Trophoblast cell (in vitro differentiated cells and primary cell): Measurements from ENCODE around the gene MX2.

Experiments used
- DNase-seq, 2 donors: peaks; one replicate each; pipeline ENCODE4 v3.0.0-alpha.2; 2016
- H2AFZ ChIP-seq: 2 replicates; pipeline ENCODE4 v1.6.1; 2013; ENCODE audit warnings: low read length, moderate library complexity, mild to moderate bottlenecking; ENCODE audit not compliant: insufficient read depth, poor library complexity
- H2AK5ac ChIP-seq: 2 replicates; pipeline ENCODE4 v1.6.1; 2013; ENCODE audit warnings: mild to moderate bottlenecking, low read length
- H2BK120ac ChIP-seq: 2 replicates; pipeline ENCODE4 v1.6.1; 2013; ENCODE audit warnings: low read length, mild to moderate bottlenecking, moderate library complexity; ENCODE audit not compliant: insufficient read depth, poor library complexity
- H2BK12ac ChIP-seq: 2 replicates; pipeline ENCODE4 v1.6.1; 2013; ENCODE audit warnings: mild to moderate bottlenecking, low read length, moderate library complexity
- H2BK5ac ChIP-seq: 2 replicates; pipeline ENCODE4 v1.6.1; 2013; ENCODE audit warnings: low read length, low read depth, moderate library complexity, mild to moderate bottlenecking; ENCODE audit not compliant: poor library complexity
- H3K14ac ChIP-seq: 2 replicates; pipeline ENCODE4 v1.6.1; 2013; ENCODE audit warnings: mild to moderate bottlenecking, low read length
- H3K18ac ChIP-seq: 2 replicates; pipeline ENCODE4 v1.6.1; 2013; ENCODE audit warnings: mild to moderate bottlenecking, low read length
- H3K23ac ChIP-seq: 2 replicates; pipeline ENCODE4 v1.6.1; 2013; ENCODE audit warnings: low read length
- H3K27ac ChIP-seq: 2 replicates; pipeline ENCODE4 v1.5.1; 2013; ENCODE audit warnings: low read depth, mild to moderate bottlenecking, inconsistent platforms, low read length, moderate library complexity
- H3K27me3 ChIP-seq: 2 replicates; pipeline ENCODE4 v1.6.1; 2013; ENCODE audit warnings: inconsistent platforms, mild to moderate bottlenecking, low read length, moderate library complexity; ENCODE audit not compliant: insufficient read depth
- H3K36me3 ChIP-seq, 2 experiments: 1 replicate in 1 of 2; 2 replicates in 1 of 2; pipeline ENCODE4 v1.6.1; 2013; ENCODE audit warnings: low read length in 2 of 2, mild to moderate bottlenecking in 2 of 2, moderate library complexity in 1 of 2; ENCODE audit not compliant: insufficient read depth in 2 of 2, control insufficient read depth in 1 of 2
- H3K4ac ChIP-seq: 2 replicates; pipeline ENCODE4 v1.6.1; 2013; ENCODE audit warnings: low read depth, mild to moderate bottlenecking, low read length, moderate library complexity
- H3K4me1 ChIP-seq, 2 experiments: 1 replicate in 1 of 2; 2 replicates in 1 of 2; pipeline ENCODE4 v1.6.1; 2013; ENCODE audit warnings: low read length in 2 of 2, mild to moderate bottlenecking in 2 of 2, moderate library complexity in 1 of 2; ENCODE audit not compliant: insufficient read depth in 2 of 2, control insufficient read depth in 1 of 2
- H3K4me2 ChIP-seq: 2 replicates; pipeline ENCODE4 v1.6.1; 2013; ENCODE audit warnings: inconsistent platforms, mild to moderate bottlenecking, low read length, moderate library complexity
- H3K4me3 ChIP-seq: 2 replicates; pipeline ENCODE4 v1.5.1; 2013; ENCODE audit warnings: mild to moderate bottlenecking, low read depth, low read length, inconsistent platforms
- H3K79me1 ChIP-seq: one replicate; pipeline ENCODE4 v1.6.1; 2013; ENCODE audit warnings: low read length
- H3K79me2 ChIP-seq: 2 replicates; pipeline ENCODE4 v1.6.1; 2013; ENCODE audit warnings: low read length, mild to moderate bottlenecking; ENCODE audit not compliant: control insufficient read depth, insufficient read depth, poor library complexity
- H3K9ac ChIP-seq: 2 replicates; pipeline ENCODE4 v1.6.1; 2013; ENCODE audit warnings: mild to moderate bottlenecking, low read length
- H3K9me3 ChIP-seq: 2 replicates; pipeline ENCODE4 v1.6.1; 2013; ENCODE audit warnings: low read depth, mild to moderate bottlenecking, control low read depth, inconsistent platforms, low read length; ENCODE audit not compliant: insufficient read depth
- H4K12ac ChIP-seq: 2 replicates; pipeline ENCODE4 v1.6.1; 2013; ENCODE audit warnings: low read depth, mild to moderate bottlenecking, low read length, moderate library complexity
- H4K8ac ChIP-seq: 2 replicates; pipeline ENCODE4 v1.6.1; 2013; ENCODE audit warnings: low read depth, mild to moderate bottlenecking, low read length, moderate library complexity
- H4K91ac ChIP-seq: one replicate; pipeline ENCODE4 v1.6.1; 2013; ENCODE audit warnings: low read depth, mild to moderate bottlenecking, low read length, moderate library complexity
- WGBS: extraction: QIAGEN DNeasy Blood & Tissue Kit; methylation state at CpG from one replicate; pipeline ENCODE4 v1.1.7; 2013; ENCODE audit warnings: missing lambda C conversion rate; ENCODE audit not compliant: insufficient read length, insufficient coverage; ENCODE audit errors: extremely low coverage; 5-methylcytosine and 5-hydroxymethylcytosine counted together

MX2 gene

DNA sequence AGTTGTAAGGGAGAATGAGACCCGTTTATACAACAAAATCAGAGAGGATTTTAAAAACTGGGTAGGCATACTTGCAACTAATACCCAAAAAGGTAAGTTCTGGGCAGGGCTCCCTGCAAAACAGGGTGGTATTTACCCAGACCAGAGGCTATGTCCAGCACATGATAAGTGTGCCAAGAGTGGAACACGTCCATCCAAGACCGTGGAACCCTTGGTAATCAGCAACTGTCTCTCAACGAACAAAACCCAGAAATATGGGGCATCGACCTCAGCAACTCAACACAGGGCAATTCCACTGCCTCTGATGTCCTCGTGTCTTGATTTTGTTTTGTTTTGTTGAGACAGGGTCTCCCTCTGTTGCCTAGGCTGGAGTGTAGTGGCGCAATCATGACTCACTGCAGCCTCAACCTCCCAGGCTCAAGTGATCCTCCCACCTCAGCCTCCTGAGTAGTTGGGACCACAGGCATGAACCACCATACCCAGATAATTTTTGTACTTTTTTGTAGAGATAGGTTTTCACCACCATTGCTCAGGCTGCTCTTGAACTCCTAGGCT, 37.5 kb downstream of the MX2 start:
- H3K23ac ChIP-seq = no peak overlapping the region
- H3K4ac ChIP-seq = no peak overlapping the region
- no peak overlapping the region for H3K18ac ChIP-seq
- no peak overlapping the region for H4K8ac ChIP-seq
- peak; percentile 35 to 61 for DNase-seq
- no peak overlapping the region for H2BK120ac ChIP-seq
- WGBS = no CpG with 5 or more reads among the region's 7 CpGs
- no peak overlapping the region for H4K12ac ChIP-seq
- H3K4me3 ChIP-seq = no peak overlapping the region
- no peak overlapping the region for H3K4me2 ChIP-seq
- no peak overlapping the region for H3K14ac ChIP-seq
- H3K4me1 ChIP-seq = peaks cover 4 to 7% of the 10 kb centered on the region in 2 experiments
- no peak overlapping the region for H2BK5ac ChIP-seq
- H3K27ac ChIP-seq = no peak overlapping the region
- no peak overlapping the region for H4K91ac ChIP-seq
- no peaks in the 10 kb centered on the region for H3K27me3 ChIP-seq
- no peaks in the 10 kb centered on the region for H3K79me2 ChIP-seq
- no peaks in the 10 kb centered on the region for H3K36me3 ChIP-seq
- no peaks in the 10 kb centered on the region for H3K9me3 ChIP-seq
- H2AFZ ChIP-seq = no peak overlapping the region
- H3K9ac ChIP-seq = no peak overlapping the region
- H3K79me1 ChIP-seq = no peaks in the 10 kb centered on the region
- no peak overlapping the region for H2AK5ac ChIP-seq
- no peak overlapping the region for H2BK12ac ChIP-seq

DNA sequence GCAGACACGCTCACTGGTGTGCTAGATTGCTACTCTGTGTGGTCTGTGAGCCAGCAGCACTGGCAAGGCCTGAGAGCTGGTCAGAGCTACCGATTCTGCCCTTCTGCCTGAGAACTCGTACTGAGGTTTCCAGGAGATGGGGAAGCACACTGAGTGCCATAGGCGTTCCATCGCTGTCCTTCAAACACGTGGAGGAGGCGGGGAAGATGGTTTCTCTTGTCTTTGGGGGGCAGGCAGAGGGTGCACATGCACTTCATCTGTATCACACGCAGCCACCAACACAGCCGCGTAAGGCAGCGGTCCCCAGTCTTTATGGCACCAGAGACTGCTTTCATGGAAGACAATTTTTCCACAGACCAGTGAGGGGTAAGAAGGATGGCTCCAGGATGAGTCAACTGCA, 40.4 kb downstream of the MX2 start:
- no peak overlapping the region for H3K4me3 ChIP-seq
- no peak overlapping the region for H4K8ac ChIP-seq
- no peak overlapping the region for H3K27ac ChIP-seq
- no peak overlapping the region for H4K12ac ChIP-seq
- H3K9ac ChIP-seq = no peak overlapping the region
- peaks cover 3% of the 10 kb centered on the region for H3K27me3 ChIP-seq
- no peak for DNase-seq
- no peaks in the 10 kb centered on the region for H3K36me3 ChIP-seq
- no peak overlapping the region for H4K91ac ChIP-seq
- H2BK5ac ChIP-seq = no peak overlapping the region
- no peak overlapping the region for H2AFZ ChIP-seq
- no peak overlapping the region for H2BK12ac ChIP-seq
- no peak overlapping the region for H2AK5ac ChIP-seq
- no peak overlapping the region for H3K23ac ChIP-seq
- WGBS = no CpG with 5 or more reads among the region's 11 CpGs
- no peaks in the 10 kb centered on the region for H3K79me2 ChIP-seq
- H3K4me2 ChIP-seq = no peak overlapping the region
- no peak overlapping the region for H3K14ac ChIP-seq
- no peak overlapping the region for H3K18ac ChIP-seq
- no peaks in the 10 kb centered on the region for H3K4me1 ChIP-seq
- H3K9me3 ChIP-seq = peaks cover 1% of the 10 kb centered on the region
- no peak overlapping the region for H2BK120ac ChIP-seq
- no peak overlapping the region for H3K4ac ChIP-seq
- no peaks in the 10 kb centered on the region for H3K79me1 ChIP-seq

DNA sequence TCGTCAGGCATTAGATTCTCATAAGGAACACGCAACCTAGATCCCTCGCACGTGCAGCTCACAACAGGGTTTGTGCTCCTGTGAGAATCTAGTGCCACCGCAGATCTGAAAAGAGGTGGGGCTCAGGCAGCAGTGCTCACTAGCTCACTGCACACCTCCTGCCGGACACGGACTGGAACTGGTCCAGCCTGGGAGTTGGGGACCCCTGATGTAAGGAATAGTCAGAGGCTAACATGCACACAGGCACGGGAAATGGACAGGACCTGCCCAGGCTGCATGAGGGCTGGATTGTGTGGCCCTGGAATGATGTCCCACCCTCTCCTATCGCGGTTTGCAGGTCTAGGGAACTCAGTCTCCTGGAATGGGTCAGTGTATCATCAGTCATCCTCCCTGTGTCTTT, 41.0 kb downstream of the MX2 start:
- H4K8ac ChIP-seq = no peak overlapping the region
- no peak overlapping the region for H4K12ac ChIP-seq
- H3K4ac ChIP-seq = no peak overlapping the region
- H3K79me2 ChIP-seq = no peaks in the 10 kb centered on the region
- H4K91ac ChIP-seq = no peak overlapping the region
- no peak overlapping the region for H3K4me2 ChIP-seq
- peaks cover 3% of the 10 kb centered on the region for H3K27me3 ChIP-seq
- no peak overlapping the region for H2BK12ac ChIP-seq
- H3K14ac ChIP-seq = no peak overlapping the region
- H3K18ac ChIP-seq = no peak overlapping the region
- no peak overlapping the region for H3K9ac ChIP-seq
- no peak overlapping the region for H3K4me3 ChIP-seq
- no peak overlapping the region for H3K27ac ChIP-seq
- H3K23ac ChIP-seq = no peak overlapping the region
- no peaks in the 10 kb centered on the region for H3K4me1 ChIP-seq
- H2AK5ac ChIP-seq = no peak overlapping the region
- no peak overlapping the region for H2BK120ac ChIP-seq
- WGBS = no CpG with 5 or more reads among the region's 10 CpGs
- no peak overlapping the region for H2AFZ ChIP-seq
- H3K9me3 ChIP-seq = peaks cover 1% of the 10 kb centered on the region
- H3K79me1 ChIP-seq = no peaks in the 10 kb centered on the region
- DNase-seq = no peak
- H2BK5ac ChIP-seq = no peak overlapping the region
- H3K36me3 ChIP-seq = no peaks in the 10 kb centered on the region

DNA sequence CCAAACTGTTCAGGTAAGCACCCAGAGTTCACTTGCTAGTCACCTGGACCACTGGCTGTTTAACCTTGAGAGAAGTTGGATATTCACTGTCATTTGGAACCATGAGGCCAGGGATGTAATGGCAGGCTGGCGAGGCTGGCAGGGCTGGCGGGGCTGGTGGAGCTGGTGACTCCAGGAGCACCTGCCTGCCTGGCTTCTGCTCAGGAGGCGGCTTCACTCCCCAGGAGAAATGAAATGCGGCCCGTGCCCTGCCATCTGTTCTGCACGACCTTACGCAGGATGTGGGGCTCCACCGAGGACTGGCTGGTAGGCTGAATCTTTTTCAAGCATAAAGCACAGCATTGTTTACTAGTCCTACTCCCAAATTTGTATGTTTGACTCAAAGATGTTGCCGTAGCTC, 41.5 kb downstream of the MX2 start:
- WGBS = no CpG with 5 or more reads among the region's 9 CpGs
- H2BK120ac ChIP-seq = no peak overlapping the region
- no peak overlapping the region for H2AK5ac ChIP-seq
- H3K27ac ChIP-seq = no peak overlapping the region
- H3K36me3 ChIP-seq = no peaks in the 10 kb centered on the region
- H3K14ac ChIP-seq = no peak overlapping the region
- H3K18ac ChIP-seq = no peak overlapping the region
- H3K27me3 ChIP-seq = peaks cover 3% of the 10 kb centered on the region
- H3K23ac ChIP-seq = no peak overlapping the region
- peaks cover 1% of the 10 kb centered on the region for H3K9me3 ChIP-seq
- no peak overlapping the region for H3K9ac ChIP-seq
- H3K79me2 ChIP-seq = no peaks in the 10 kb centered on the region
- H3K79me1 ChIP-seq = no peaks in the 10 kb centered on the region
- no peak overlapping the region for H2AFZ ChIP-seq
- H3K4me2 ChIP-seq = no peak overlapping the region
- H4K12ac ChIP-seq = no peak overlapping the region
- H3K4ac ChIP-seq = no peak overlapping the region
- DNase-seq = no peak
- no peak overlapping the region for H4K8ac ChIP-seq
- no peak overlapping the region for H4K91ac ChIP-seq
- H3K4me3 ChIP-seq = no peak overlapping the region
- H2BK12ac ChIP-seq = no peak overlapping the region
- H2BK5ac ChIP-seq = no peak overlapping the region
- no peaks in the 10 kb centered on the region for H3K4me1 ChIP-seq
